Chondrocyte (in vitro differentiated cells): ENCODE data around the gene NEDD4L. TPM values are rescaled to one million over a fixed set of nuclear protein-coding genes. Genes with fewer than 3 reads are reported as not detected.
"Not testable (repeated sequence)": the region's sequence is repeated elsewhere in the genome, so short reads cannot be mapped to it uniquely, and the experiment has no call there.

ENCODE experiments used
- DNase-seq: peaks from one replicate; pipeline ENCODE4 v3.0.0; 2021; ENCODE audit warnings: mixed read lengths, low spot score
- H3K27ac Mint-ChIP-seq: one replicate; pipeline ENCODE4 v1.8.0; 2021; ENCODE audit warnings: mild to moderate bottlenecking, moderate library complexity, mixed read lengths; ENCODE audit not compliant: unreplicated experiment
- H3K27me3 Mint-ChIP-seq: 2 replicates; pipeline ENCODE4 v1.8.0; 2021; ENCODE audit warnings: low read depth, mixed read lengths
- H3K36me3 Mint-ChIP-seq: 2 replicates; pipeline ENCODE4 v1.8.0; 2021; ENCODE audit warnings: low read depth, mixed read lengths
- H3K4me1 Mint-ChIP-seq: 2 replicates; pipeline ENCODE4 v1.8.0; 2021; ENCODE audit warnings: low read depth, mild to moderate bottlenecking, mixed read lengths
- H3K4me3 Mint-ChIP-seq: one replicate; pipeline ENCODE4 v1.8.0; 2021; ENCODE audit warnings: mild to moderate bottlenecking, moderate library complexity, mixed read lengths; ENCODE audit not compliant: unreplicated experiment
- H3K9me3 Mint-ChIP-seq: 2 replicates; pipeline ENCODE4 v1.8.0; 2021; ENCODE audit warnings: low read depth, mixed read lengths
- CTCF ChIP-seq: fragments of 200-600 bp; sonication (generic); IDR thresholded peaks from 2 replicates; pipeline ENCODE4 v1.5.0; 2021; ENCODE audit warnings: antibody characterized with exemption, mild to moderate bottlenecking, moderate library complexity
- total RNA-seq: library from RNA; stranded (reverse); gene quantifications from 3 replicates; pipeline ENCODE4 v1.2.1, GENCODE V29; 2021

NEDD4L gene
- total RNA-seq, 1 donor from 2014 or later, result 25.8 TPM

DNA sequence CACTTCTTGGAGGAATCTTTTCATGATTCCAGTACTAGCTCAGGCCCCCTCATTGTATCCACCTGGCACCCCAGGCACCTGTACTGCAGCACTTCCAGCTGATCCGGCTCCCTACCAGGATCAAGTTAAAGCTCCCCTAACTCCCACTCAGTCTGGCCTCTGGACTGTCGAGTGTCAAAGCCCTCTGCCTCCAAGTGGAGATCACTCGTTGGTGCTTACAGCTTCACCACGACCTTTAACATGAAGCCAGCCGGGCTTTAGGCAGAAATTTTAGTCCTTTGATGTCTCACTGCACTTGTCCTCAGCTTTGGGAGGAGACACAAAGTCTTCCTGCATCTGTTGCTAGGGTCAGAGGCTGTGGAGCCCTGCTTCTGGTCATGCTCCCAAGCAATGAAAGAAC is 387.2 kb downstream of the NEDD4L start:
- Mint-ChIP-seq H3K4me3 (no peak overlapping the region), H3K27ac (no peak overlapping the region)
- no peak for DNase-seq

DNA sequence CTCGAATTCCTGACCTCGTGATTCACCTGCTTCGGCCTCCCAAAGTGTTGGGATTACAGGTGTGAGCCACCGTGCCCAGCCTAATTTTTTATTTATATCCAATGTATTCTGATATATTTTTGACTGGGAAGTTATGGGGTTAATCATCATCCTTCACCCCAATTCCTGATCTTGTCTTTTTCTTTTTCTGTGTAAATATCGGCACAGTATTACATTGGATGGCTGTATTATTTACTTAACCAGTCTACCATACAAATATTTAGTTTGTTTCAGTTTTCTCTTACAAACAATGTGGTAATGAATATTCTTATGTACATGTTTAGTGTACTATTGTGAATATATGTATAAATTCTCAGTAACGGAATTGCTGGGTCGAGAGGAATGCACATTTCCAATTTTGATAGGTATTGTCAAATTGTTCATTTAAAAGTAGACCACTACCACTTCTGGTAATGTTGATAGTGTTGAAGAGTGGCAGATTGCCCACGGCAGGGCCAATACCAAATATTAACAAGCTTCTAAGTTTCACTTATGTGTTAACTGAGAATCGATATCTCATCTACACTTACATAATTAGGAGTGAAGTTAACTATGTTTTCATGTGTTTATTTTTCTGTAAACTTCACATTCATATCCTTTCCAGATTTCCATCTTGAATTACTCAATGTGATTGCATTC is 388.2 kb downstream of the NEDD4L start:
- Mint-ChIP-seq H3K27ac (no peak overlapping the region), H3K4me3 (no peak overlapping the region), H3K27me3 (no peaks in the 10 kb centered on the region), H3K4me1 (no peaks in the 10 kb centered on the region), H3K36me3 (no peaks in the 10 kb centered on the region), H3K9me3 (no peaks in the 10 kb centered on the region)
- DNase-seq, result no peak
- no peak for TF ChIP-seq CTCF

More for the DNA sequence above, 387.2 kb downstream of the NEDD4L start:
- Mint-ChIP-seq H3K27me3 (no peaks in the 10 kb centered on the region), H3K4me1 (no peaks in the 10 kb centered on the region), H3K9me3 (no peaks in the 10 kb centered on the region), H3K36me3 (no peaks in the 10 kb centered on the region)
- no peak for TF ChIP-seq CTCF

GRCh38 chr18:58435221-58436005 is 391.4 kb downstream of the NEDD4L start:
- H3K27me3 Mint-ChIP-seq, DNase-seq, H3K36me3 Mint-ChIP-seq, H3K27ac Mint-ChIP-seq, H3K9me3 Mint-ChIP-seq, H3K4me1 Mint-ChIP-seq, H3K4me3 Mint-ChIP-seq: not testable (repeated sequence)

GRCh38 chr18:58438161-58438957 is 394.3 kb downstream of the NEDD4L start:
- DNase-seq, result no peak
- H3K4me1 Mint-ChIP-seq, result no peaks in the 10 kb centered on the region

GRCh38 chr18:58438958-58439300 is 394.9 kb downstream of the NEDD4L start:
- Mint-ChIP-seq H3K27ac (no peak overlapping the region), H3K4me1 (no peaks in the 10 kb centered on the region), H3K36me3 (no peaks in the 10 kb centered on the region), H3K4me3 (no peak overlapping the region), H3K27me3 (no peaks in the 10 kb centered on the region), H3K9me3 (no peaks in the 10 kb centered on the region)
- no peak for DNase-seq
- no peak for TF ChIP-seq CTCF

More at GRCh38 chr18:58438161-58438957, 394.3 kb downstream of the NEDD4L start:
- no peak for TF ChIP-seq CTCF
- Mint-ChIP-seq H3K9me3 (no peaks in the 10 kb centered on the region), H3K27me3 (no peaks in the 10 kb centered on the region), H3K27ac (no peak overlapping the region), H3K36me3 (no peaks in the 10 kb centered on the region), H3K4me3 (no peak overlapping the region)
